H1 (cell line): Measurements from ENCODE around the gene NIFK. TPM values are rescaled to one million over a fixed set of nuclear protein-coding genes. Genes with fewer than 3 reads are reported as not detected.

Source experiments
- CTCF ChIA-PET: fragments of 300-600 bp; sonication (Branson Sonifier 250); formaldehyde crosslinking; loops from one replicate; lab custom pipeline; 2021; ENCODE audit not compliant: partially characterized antibody; lab: Charles Lee
- POLR2A ChIA-PET: fragments of 300-600 bp; sonication (Branson Sonifier 250); formaldehyde crosslinking; loops from one replicate; lab custom pipeline; 2021; ENCODE audit warnings: inconsistent platforms; ENCODE audit not compliant: partially characterized antibody; lab: Charles Lee
- DNase-seq, 2 experiments: peaks; one replicate each; pipeline versions ENCODE4 v3.0.0 to v3.0.0-alpha.2; 2010 to 2022; ENCODE audit warnings: low spot score in 2 of 2, low read depth in 1 of 2, mixed read lengths in 1 of 2
- FAIRE-seq: peaks from 2 replicates; lab custom pipeline; 2011; peaks lifted over from hg19 to GRCh38; lab: Jason Lieb, UNC
- H2AFZ ChIP-seq: 2 replicates; pipeline ENCODE4 v1.8.1; 2012; ENCODE audit warnings: low read length, inconsistent platforms
- H2AK5ac ChIP-seq: 2 replicates; pipeline ENCODE4 v1.6.1; 2013; ENCODE audit warnings: low read depth, low read length
- H2BK120ac ChIP-seq: replicated peaks from 2 replicates; pipeline ENCODE3; 2013; ENCODE audit warnings: low read depth, low read length, inconsistent platforms
- H2BK12ac ChIP-seq: 2 replicates; pipeline ENCODE4 v1.6.1; 2013; ENCODE audit warnings: low read depth, low read length
- H2BK15ac ChIP-seq: 2 replicates; pipeline ENCODE4 v1.6.1; 2013; ENCODE audit warnings: low read length
- H2BK20ac ChIP-seq: 2 replicates; pipeline ENCODE4 v1.6.1; 2013; ENCODE audit warnings: low read length
- H2BK5ac ChIP-seq: 2 replicates; pipeline ENCODE4 v1.6.1; 2013; ENCODE audit warnings: low read depth, low read length
- H3K14ac ChIP-seq: 2 replicates; pipeline ENCODE4 v1.6.1; 2013; ENCODE audit warnings: inconsistent platforms; ENCODE audit not compliant: insufficient read length
- H3K18ac ChIP-seq: 2 replicates; pipeline ENCODE4 v1.6.1; 2013; ENCODE audit warnings: low read length; ENCODE audit errors: extremely low read depth
- H3K23ac ChIP-seq: 2 replicates; pipeline ENCODE4 v1.6.1; 2013; ENCODE audit warnings: inconsistent platforms; ENCODE audit not compliant: insufficient read length
- H3K23me2 ChIP-seq: 2 replicates; pipeline ENCODE4 v1.6.1; 2013; ENCODE audit warnings: low read depth, low read length
- H3K27ac ChIP-seq: 2 replicates; pipeline ENCODE4 v1.6.1; 2011; ENCODE audit warnings: low read depth, low read length, inconsistent platforms
- H3K27me3 ChIP-seq, 4 experiments: replicated peaks in 1 of 4; 1 replicate in 1 of 4; 2 replicates in 3 of 4; pipeline versions ENCODE4 v1.6.1 to v1.8.1; 2011 to 2013; ENCODE audit warnings: low read length in 3 of 4, mild to moderate bottlenecking in 3 of 4, inconsistent platforms in 2 of 4, mixed read lengths in 2 of 4, moderate library complexity in 1 of 4; ENCODE audit not compliant: control insufficient read depth in 3 of 4, insufficient read depth in 3 of 4; ENCODE audit errors: extremely low read depth in 1 of 4
- H3K36me3 ChIP-seq, 4 experiments: 2 replicates each; pipeline versions ENCODE4 v1.6.1 to v1.8.1; 2011 to 2013; ENCODE audit warnings: mild to moderate bottlenecking in 4 of 4, low read length in 3 of 4, moderate library complexity in 2 of 4, control low read depth in 1 of 4, inconsistent platforms in 1 of 4; ENCODE audit not compliant: insufficient read depth in 4 of 4, control insufficient read depth in 2 of 4
- H3K4ac ChIP-seq: replicated peaks from 2 replicates; pipeline ENCODE3; 2013; ENCODE audit warnings: low read length, low read depth, mixed read lengths, inconsistent platforms; ENCODE audit not compliant: insufficient read length
- H3K4me1 ChIP-seq, 4 experiments: replicated peaks in 1 of 4; 1 replicate in 1 of 4; 2 replicates in 3 of 4; pipeline versions ENCODE4 v1.6.1 to v1.8.1; 2011 to 2013; ENCODE audit warnings: low read length in 3 of 4, inconsistent platforms in 2 of 4, mixed read lengths in 1 of 4; ENCODE audit not compliant: insufficient read depth in 4 of 4, control insufficient read depth in 3 of 4
- H3K4me2 ChIP-seq, 2 experiments: 2 replicates each; pipeline versions ENCODE4 v1.6.1 to v1.8.1; 2011 to 2013; ENCODE audit warnings: low read depth in 2 of 2, low read length in 2 of 2, control low read depth in 1 of 2, inconsistent platforms in 1 of 2, mild to moderate bottlenecking in 1 of 2; ENCODE audit not compliant: insufficient read depth in 1 of 2
- H3K4me3 ChIP-seq, 4 experiments: fragments of 200-600, 300-600 bp in 1 of 4; sonication (generic), shearing (Covaris generic), sonication (Bioruptor Twin) in 1 of 4; 2 replicates each; pipeline versions ENCODE4 v1.5.1 to v1.8.1; 2011 to 2016; ENCODE audit warnings: low read length in 4 of 4, low read depth in 3 of 4, control low read depth in 2 of 4, inconsistent platforms in 2 of 4, mild to moderate bottlenecking in 2 of 4, mixed read lengths in 1 of 4, moderate library complexity in 1 of 4; ENCODE audit not compliant: insufficient read depth in 2 of 4; ENCODE audit errors: extremely low read depth in 1 of 4
- H3K56ac ChIP-seq: replicated peaks from 2 replicates; pipeline ENCODE3; 2013; ENCODE audit warnings: low read depth, mild to moderate bottlenecking, mixed read lengths, low read length, inconsistent platforms; ENCODE audit not compliant: insufficient read length
- H3K79me1 ChIP-seq: 2 replicates; pipeline ENCODE4 v1.6.1; 2013; ENCODE audit warnings: low read depth, low read length, control low read depth
- H3K79me2 ChIP-seq, 2 experiments: 2 replicates each; pipeline versions ENCODE4 v1.6.1 to v1.8.1; 2012 to 2013; ENCODE audit warnings: low read length in 2 of 2, mild to moderate bottlenecking in 2 of 2, inconsistent platforms in 1 of 2; ENCODE audit not compliant: insufficient read depth in 2 of 2, control insufficient read depth in 1 of 2
- H3K9ac ChIP-seq, 4 experiments: replicated peaks in 1 of 4; 1 replicate in 1 of 4; 2 replicates in 3 of 4; pipeline versions ENCODE4 v1.6.1 to v1.8.1; 2011 to 2013; ENCODE audit warnings: low read depth in 3 of 4, low read length in 3 of 4, control low read depth in 2 of 4, mild to moderate bottlenecking in 2 of 4, moderate library complexity in 2 of 4, inconsistent platforms in 1 of 4; ENCODE audit errors: extremely low read depth in 1 of 4
- H3K9me3 ChIP-seq, 2 experiments: 2 replicates each; pipeline versions ENCODE4 v1.6.1 to v1.8.1; 2012 to 2013; ENCODE audit warnings: mild to moderate bottlenecking in 2 of 2, moderate library complexity in 2 of 2, control low read depth in 1 of 2, inconsistent platforms in 1 of 2, low read depth in 1 of 2, low read length in 1 of 2, mixed read lengths in 1 of 2; ENCODE audit not compliant: insufficient read depth in 2 of 2
- H4K20me1 ChIP-seq, 2 experiments: replicated peaks in 1 of 2; 2 replicates each; pipeline versions ENCODE3 to v1.8.1; 2011 to 2013; ENCODE audit warnings: inconsistent platforms in 2 of 2, low read length in 2 of 2, mild to moderate bottlenecking in 1 of 2; ENCODE audit not compliant: insufficient read depth in 2 of 2, control insufficient read depth in 1 of 2
- H4K5ac ChIP-seq: 2 replicates; pipeline ENCODE4 v1.6.1; 2013; ENCODE audit warnings: low read length, low read depth, mixed read lengths, inconsistent platforms; ENCODE audit not compliant: insufficient read length
- H4K8ac ChIP-seq: 2 replicates; pipeline ENCODE4 v1.8.0; 2013; ENCODE audit warnings: mild to moderate bottlenecking, moderate library complexity, low read length, inconsistent platforms; ENCODE audit not compliant: insufficient read depth; ENCODE audit errors: extremely low read depth
- H4K91ac ChIP-seq: replicated peaks from 2 replicates; pipeline ENCODE3; 2013; ENCODE audit warnings: low read length, mixed read lengths, inconsistent platforms; ENCODE audit not compliant: insufficient read length
- BCL11A ChIP-seq, 2 experiments: IDR thresholded peaks; one replicate each; pipeline ENCODE4 v1.6.1; 2011; ENCODE audit warnings: low read depth in 2 of 2, low read length in 2 of 2, mild to moderate bottlenecking in 2 of 2
- EP300 ChIP-seq, 2 experiments: IDR thresholded peaks; 1 replicate in 1 of 2; 2 replicates in 1 of 2; pipeline ENCODE4 v1.6.1; 2011 to 2012; ENCODE audit warnings: low read depth in 2 of 2, low read length in 2 of 2, mild to moderate bottlenecking in 2 of 2, borderline replicate concordance in 1 of 2, inconsistent platforms in 1 of 2, moderate library complexity in 1 of 2
- EZH2 ChIP-seq: fragments of 200-600 bp; sonication (generic); IDR thresholded peaks from 2 replicates; pipeline ENCODE4 v1.7.1; 2012; ENCODE audit warnings: low read depth, mild to moderate bottlenecking, moderate library complexity, low read length, inconsistent platforms; ENCODE audit not compliant: severe bottlenecking
- FOSL1 ChIP-seq: IDR thresholded peaks from 2 replicates; pipeline ENCODE4 v1.6.1; 2011; ENCODE audit warnings: mild to moderate bottlenecking, low read depth, low read length, moderate library complexity; ENCODE audit not compliant: insufficient read depth
- JUN ChIP-seq: IDR thresholded peaks from 2 replicates; pipeline ENCODE4 v1.6.1; 2011; ENCODE audit warnings: low read depth, mild to moderate bottlenecking, improper control_type of control experiment, low read length
- NANOG ChIP-seq: IDR thresholded peaks from 2 replicates; pipeline ENCODE4 v1.6.1; 2011; ENCODE audit warnings: low read length, low read depth, mild to moderate bottlenecking, inconsistent platforms; ENCODE audit not compliant: insufficient read depth, poor library complexity, severe bottlenecking
- PHF8 ChIP-seq: fragments of 200-600 bp; sonication (generic); conservative IDR thresholded peaks from 2 replicates; pipeline ENCODE4 v1.7.1; 2012; ENCODE audit warnings: low read depth, mild to moderate bottlenecking, inconsistent platforms, low read length, moderate library complexity
- POLR2AphosphoS5 ChIP-seq: IDR thresholded peaks from 2 replicates; pipeline ENCODE4 v1.6.1; 2011; ENCODE audit warnings: low read depth, low read length
- RFX5 ChIP-seq: IDR thresholded peaks from 2 replicates; pipeline ENCODE4 v1.6.1; 2011; ENCODE audit warnings: low read depth, low read length, improper control_type of control experiment, borderline replicate concordance
- SAP30 ChIP-seq: fragments of 300-600 bp; sonication (generic); IDR thresholded peaks from 2 replicates; pipeline ENCODE4 v1.7.1; 2012; ENCODE audit warnings: low read length, moderate library complexity, mild to moderate bottlenecking, inconsistent platforms; ENCODE audit not compliant: insufficient read depth, insufficient replicate concordance
- SP2 ChIP-seq: IDR thresholded peaks from 2 replicates; pipeline ENCODE4 v1.6.1; 2012; ENCODE audit warnings: mild to moderate bottlenecking, low read length, inconsistent platforms
- TAF1 ChIP-seq: IDR thresholded peaks from 2 replicates; pipeline ENCODE4 v1.6.1; 2011; ENCODE audit warnings: mild to moderate bottlenecking, low read depth, low read length
- ZNF274 ChIP-seq: IDR thresholded peaks from 2 replicates; pipeline ENCODE4 v1.7.0; 2012; ENCODE audit warnings: low read length, borderline replicate concordance; ENCODE audit errors: extremely low read depth
- WGBS, 2 experiments: shearing (Covaris generic) in 1 of 2; methylation state at CpG; one replicate each; pipeline versions ENCODE4 v1.1.6 to v1.1.7; 2013 to 2015; ENCODE audit warnings: low lambda C conversion rate in 2 of 2, mixed read lengths in 2 of 2, inconsistent platforms in 1 of 2, low coverage in 1 of 2, missing lambda C conversion rate in 1 of 2; ENCODE audit not compliant: insufficient replicate concordance in 2 of 2, insufficient coverage in 1 of 2, insufficient read length in 1 of 2; ENCODE audit errors: extremely low coverage in 1 of 2, missing lambda C conversion rate in 1 of 2; 5-methylcytosine and 5-hydroxymethylcytosine counted together
- polyA plus RNA-seq, 7 experiments: library from polyadenylated mRNA; depleted of rRNA in 3 of 7; stranded (reverse) in 5 of 7; unstranded in 2 of 7; fragments of >200 nt in 5 of 7; fragments of 200-250 nt in 2 of 7; gene quantifications; 1 replicate in 5 of 7; 2 replicates in 1 of 7; 4 replicates in 1 of 7; pipeline versions ENCODE4 v1.2.1 to v1.2.3, GENCODE V29; 2011 to 2013; ENCODE audit warnings: missing spikeins in 2 of 7, mixed read lengths in 2 of 7
- total RNA-seq: library from RNA; stranded (reverse); fragmentation: NEBNext Ultra II Directional; extraction: Animal tissue kit (Norgen Biotek cat#: 25700); gene quantifications from 2 replicates; pipeline ENCODE4 v1.2.1, GENCODE V29; 2021

NIFK gene
- total and polyA plus RNA-seq, 2 of the 8 experiments (the other 6 are each of a cell fraction or from before 2014, with no cell fraction given) = 24.4 to 117 TPM

DNA sequence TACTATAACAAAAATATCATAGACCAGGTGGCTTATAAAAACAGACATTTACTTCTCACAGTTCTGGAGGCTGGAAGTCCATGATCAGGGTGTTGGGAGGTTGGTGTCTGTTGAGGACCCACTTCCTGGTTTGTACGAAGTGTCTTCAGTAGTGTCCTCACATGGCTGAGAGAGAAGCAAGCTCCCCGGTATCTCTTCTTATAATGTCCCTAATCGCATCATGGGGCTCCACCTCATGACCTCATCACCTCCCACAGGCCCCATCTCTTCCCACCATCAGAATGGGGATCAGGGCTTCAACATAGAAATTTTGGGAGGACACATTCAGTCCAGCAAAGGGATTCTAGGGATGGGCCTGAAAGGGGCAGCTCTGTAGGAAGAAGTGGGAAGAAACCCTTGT lies 4.8 kb upstream of the NIFK start:
- Histone ChIP-seq H2BK120ac (no peak overlapping the region), H2BK15ac (no peak overlapping the region), H3K4me1 (peaks cover 0 to 3% (median 0%) of the 10 kb centered on the region in 4 experiments; a peak in 1 of 7 replicates), H2BK12ac (no peak overlapping the region), H3K9me3 (no peaks in the 10 kb centered on the region), H3K4ac (no peak overlapping the region), H3K27ac (no peak overlapping the region), H4K20me1 (no peaks in the 10 kb centered on the region), H3K79me1 (no peaks in the 10 kb centered on the region), H3K23me2 (no peaks in the 10 kb centered on the region; the same call in 1 of the 2 replicates), H3K79me2 (peaks cover 0 to under 1% of the 10 kb centered on the region in 2 experiments; a peak in 1 of 4 replicates), H3K23ac (no peak overlapping the region), H3K36me3 (no peaks in the 10 kb centered on the region), H4K8ac (no peak overlapping the region), H3K18ac (no peak overlapping the region), H4K5ac (no peak overlapping the region), H3K9ac (no peak overlapping the region), H2BK5ac (no peak overlapping the region), H3K14ac (no peak overlapping the region), H2AK5ac (no peak overlapping the region), H2AFZ (0 out of 2 replicates have a peak overlapping the region, but pooled peaks have one; percentile 29), H3K27me3 (no peaks in the 10 kb centered on the region), H4K91ac (no peak overlapping the region), H2BK20ac (no peak overlapping the region), H3K56ac (no peak overlapping the region), H3K4me2 (no peak overlapping the region), H3K4me3 (no peak overlapping the region)
- WGBS, 2 experiments = 87% methylated on average over 3 of the region's 3 CpGs; no CpG with 5 or more reads in 1 of the 2 experiments
- ChIA-PET CTCF (no interaction called here), POLR2A (interaction anchor here (1.8 kb wide), 1 partner anchor 31 kb away, joined by 5 read pairs; no protein-coding TSS in a partner anchor)
- FAIRE-seq (no peak), DNase-seq (peak in 1 of 2 experiments; percentile 32)
- TF ChIP-seq PHF8 (no peak), BCL11A (IDR thresholded peaks at IDR 0.05; ENCODE audit: low read depth in 2 of 2, low read length in 2 of 2) (no peak), NANOG (no peak), ZNF274 (no peak), FOSL1 (no peak), POLR2AphosphoS5 (no peak), EZH2 (no peak), JUN (no peak), SAP30 (no peak), RFX5 (no peak), EP300 (IDR thresholded peaks at IDR 0.05; ENCODE audit: borderline replicate concordance in 1 of 2, low read depth in 2 of 2, low read length in 2 of 2) (no peak), SP2 (no peak), TAF1 (no peak)
